PC-3 (cell line): ENCODE measurements around the gene CTNND2. TPM values are rescaled to one million over a fixed set of nuclear protein-coding genes. Genes with fewer than 3 reads are reported as not detected.

ENCODE experiments used
- ATAC-seq: fragments of 200-7000 bp; cut with Tn5 transposase; 2 replicates; pipeline ENCODE4 v1.9.1; 2020; ENCODE audit warnings: mild to moderate bottlenecking, moderate library complexity
- BruUV-seq: library from RNA; stranded (reverse); fragments of 400-500 nt; replicated peaks from 2 replicates; lab custom pipeline; 2021; lab: Mats Ljungman, UMichigan
- CTCF ChIA-PET: fragments of 300-600 bp; sonication (Branson Sonifier 250); formaldehyde crosslinking; loops from one replicate; lab custom pipeline; 2022; ENCODE audit warnings: antibody characterized with exemption; lab: Charles Lee
- POLR2A ChIA-PET: fragments of 300-600 bp; sonication (Branson Sonifier 250); formaldehyde crosslinking; loops from one replicate; lab custom pipeline; 2022; ENCODE audit warnings: antibody characterized with exemption; ENCODE audit not compliant: unreplicated experiment; lab: Charles Lee
- DNase-seq: peaks from one replicate; pipeline ENCODE4 v3.0.0-alpha.2; 2015
- H2AFZ ChIP-seq: fragments of 300-600 bp; sonication (generic); 2 replicates; pipeline ENCODE4 v1.6.0; 2016; ENCODE audit warnings: antibody characterized with exemption, low read length
- H3F3A ChIP-seq: fragments of 300-600 bp; sonication (generic); one replicate; pipeline ENCODE4 v1.6.0; 2017; ENCODE audit warnings: antibody characterized with exemption, low read length, control low read depth, mild to moderate bottlenecking; ENCODE audit not compliant: unreplicated experiment
- H3K27ac ChIP-seq: fragments of 300-600 bp; sonication (generic); 2 replicates; pipeline ENCODE4 v1.5.1; 2016; ENCODE audit warnings: mild to moderate bottlenecking, low read length
- H3K27me3 ChIP-seq: fragments of 300-600 bp; sonication (generic); 2 replicates; pipeline ENCODE4 v1.6.1; 2016; ENCODE audit warnings: low read length, mixed read lengths
- H3K36me3 ChIP-seq: fragments of 300-600 bp; sonication (generic); 2 replicates; pipeline ENCODE4 v1.6.1; 2016; ENCODE audit warnings: low read depth, mixed run types, low read length, mixed read lengths
- H3K4me1 ChIP-seq: fragments of 300-600 bp; sonication (generic); 2 replicates; pipeline ENCODE4 v1.5.1; 2016; ENCODE audit warnings: low read length; ENCODE audit not compliant: insufficient read depth
- H3K4me2 ChIP-seq: fragments of 300-600 bp; sonication (generic); 2 replicates; pipeline ENCODE4 v1.6.0; 2016; ENCODE audit warnings: low read length
- H3K4me3 ChIP-seq: fragments of 300-600 bp; sonication (generic); 2 replicates; pipeline ENCODE4 v1.5.1; 2016; ENCODE audit warnings: mild to moderate bottlenecking, low read length, mixed read lengths
- H3K79me2 ChIP-seq: fragments of 300-600 bp; sonication (generic); 2 replicates; pipeline ENCODE4 v1.6.1; 2017; ENCODE audit warnings: low read length, mixed read lengths
- H3K9ac ChIP-seq: fragments of 300-600 bp; sonication (generic); 2 replicates; pipeline ENCODE4 v1.6.0; 2016; ENCODE audit warnings: mild to moderate bottlenecking, low read length
- H3K9me2 ChIP-seq: fragments of 300-600 bp; sonication (generic); replicated peaks from 2 replicates; pipeline ENCODE4 v1.6.1; 2016; ENCODE audit warnings: mixed run types, low read length, mixed read lengths
- H3K9me3 ChIP-seq: fragments of 300-600 bp; sonication (generic); 2 replicates; pipeline ENCODE4 v1.6.1; 2016; ENCODE audit warnings: low read length, mixed read lengths
- H4K20me1 ChIP-seq: fragments of 300-600 bp; sonication (generic); 2 replicates; pipeline ENCODE4 v1.6.1; 2016; ENCODE audit warnings: low read length, mixed read lengths
- CTCF ChIP-seq: fragments of 300-600 bp; sonication (generic); conservative IDR thresholded peaks from 2 replicates; pipeline ENCODE4 v1.5.1; 2017; ENCODE audit warnings: antibody characterized with exemption, low read depth, mild to moderate bottlenecking, low read length
- EZH2 ChIP-seq: fragments of 300-600 bp; sonication (generic); IDR thresholded peaks from one replicate; pipeline ENCODE4 v1.6.1; 2017; ENCODE audit warnings: antibody characterized with exemption, mild to moderate bottlenecking, low read length; ENCODE audit not compliant: unreplicated experiment
- EZH2phosphoT487 ChIP-seq: fragments of 300-600 bp; sonication (generic); IDR thresholded peaks from 2 replicates; pipeline ENCODE4 v1.6.1; 2018; ENCODE audit warnings: mild to moderate bottlenecking, antibody characterized with exemption, low read length, borderline replicate concordance
- intact Hi-C: fragments of 100-400 bp; cut with micrococcal nuclease; formaldehyde crosslinking; loops from 2 replicates; pipeline ENCODE4 v1.9.0; 2023
- total RNA-seq: library from RNA; depleted of rRNA; stranded (reverse); fragments of >200 nt; gene quantifications from 2 replicates; pipeline ENCODE4 v1.2.3, GENCODE V29; 2014

Gene CTNND2
- total RNA-seq, 1 experiment from 2014 or later, result 1.8 TPM

GRCh38 chr5:11289733-11290132 lies 614.5 kb downstream of the CTNND2 start:
- TF ChIP-seq EZH2 (no peak), CTCF (peak; percentile 38)
- Histone ChIP-seq H3K9me2 (no peaks in the 10 kb centered on the region), H3K9me3 (no peaks in the 10 kb centered on the region), H4K20me1 (no peaks in the 10 kb centered on the region), H2AFZ (no peak overlapping the region), H3K27me3 (peaks cover 39% of the 10 kb centered on the region), H3F3A (no peaks in the 10 kb centered on the region), H3K4me2 (no peak overlapping the region), H3K4me1 (peaks cover 6% of the 10 kb centered on the region; the same call in 1 of the 2 replicates), H3K9ac (no peak overlapping the region), H3K36me3 (no peaks in the 10 kb centered on the region), H3K79me2 (no peaks in the 10 kb centered on the region), H3K4me3 (no peak overlapping the region), H3K27ac (no peak overlapping the region)
- ATAC-seq (no peak), DNase-seq (no peak)
- no TSS peak for BruUV-seq
- intact Hi-C loops, result loop anchor here (10.0 kb wide), 1 partner anchor 95 kb away; no protein-coding TSS in a partner anchor
- POLR2A ChIA-PET, result no interaction called here
- CTCF ChIA-PET, result no interaction called here

GRCh38 chr5:11289208-11289607 lies 615.0 kb downstream of the CTNND2 start:
- Histone ChIP-seq H3K9me3 (no peaks in the 10 kb centered on the region), H3K79me2 (no peaks in the 10 kb centered on the region), H3K27ac (no peak overlapping the region), H3K9ac (no peak overlapping the region), H3K4me1 (peaks cover 6% of the 10 kb centered on the region; the same call in 1 of the 2 replicates), H3K27me3 (peaks cover 39% of the 10 kb centered on the region), H3K4me3 (no peak overlapping the region), H3K36me3 (no peaks in the 10 kb centered on the region), H3K4me2 (no peak overlapping the region), H4K20me1 (no peaks in the 10 kb centered on the region), H2AFZ (no peak overlapping the region), H3K9me2 (no peaks in the 10 kb centered on the region), H3F3A (no peaks in the 10 kb centered on the region)
- TF ChIP-seq CTCF (no peak), EZH2 (no peak), EZH2phosphoT487 (no peak)
- POLR2A ChIA-PET, result no interaction called here
- CTCF ChIA-PET, result no interaction called here
- intact Hi-C loops, result no loop called here
- DNase-seq, result no peak
- BruUV-seq, result no TSS peak
- ATAC-seq, result no peak

- no peaks in the 10 kb centered on the region for H3K9me3 ChIP-seq
- no peaks in the 10 kb centered on the region for H3K4me1 ChIP-seq
- no peaks in the 10 kb centered on the region for H3K36me3 ChIP-seq
- CTCF ChIA-PET, result no interaction called here
- H3K4me2 ChIP-seq, result no peak overlapping the region
- H3K27ac ChIP-seq, result no peak overlapping the region
- H3K4me3 ChIP-seq, result no peak overlapping the region
- POLR2A ChIA-PET, result no interaction called here
- no peaks in the 10 kb centered on the region for H4K20me1 ChIP-seq
- H3F3A ChIP-seq, result no peaks in the 10 kb centered on the region
- DNase-seq, result no peak
- no peak overlapping the region for H3K9ac ChIP-seq
- TF ChIP-seq EZH2 (no peak), CTCF (no peak), EZH2phosphoT487 (no peak)
- no TSS peak for BruUV-seq
- no peaks in the 10 kb centered on the region for H3K9me2 ChIP-seq
- no peak for ATAC-seq
- intact Hi-C loops, result no loop called here
- H3K27me3 ChIP-seq, result peaks cover 15% of the 10 kb centered on the region; the same call in 1 of the 2 replicates
- no peaks in the 10 kb centered on the region for H3K79me2 ChIP-seq
- H2AFZ ChIP-seq, result no peak overlapping the region
These were observed 622.4 kb downstream of the CTNND2 start for GRCh38 chr5:11281842-11282241.
